HepG2 (cell line): ENCODE measurements around the gene SUB1. TPM values are rescaled to one million over a fixed set of nuclear protein-coding genes. Genes with fewer than 3 reads are reported as not detected.

Experiments
- BHLHE40 ChIP-seq: IDR thresholded peaks from 2 replicates; pipeline ENCODE4 v1.6.1; 2011; ENCODE audit warnings: low read length, improper control_type of control experiment
- CEBPB ChIP-seq: IDR thresholded peaks from 2 replicates; pipeline ENCODE4 v1.6.1; 2011; ENCODE audit warnings: low read depth, low read length, improper control_type of control experiment, borderline replicate concordance
- ELF3 ChIP-seq: IDR thresholded peaks from 2 replicates; pipeline ENCODE4 v1.6.1; 2016; ENCODE audit warnings: missing genetic modification reagents, missing compliant biosample characterization
- EP300 ChIP-seq, 3 experiments: sonication (generic) in 1 of 3; formaldehyde crosslinking in 1 of 3; IDR thresholded peaks; 2 replicates each; pipeline versions ENCODE4 v1.5.1 to v1.6.1; 2011 to 2020; ENCODE audit warnings: low read depth in 2 of 3, low read length in 2 of 3, borderline replicate concordance in 1 of 3, improper control_type of control experiment in 1 of 3, mild to moderate bottlenecking in 1 of 3, missing genetic modification reagents in 1 of 3, moderate library complexity in 1 of 3
- HOXA9 ChIP-seq: sonication (generic); formaldehyde crosslinking; IDR thresholded peaks from 2 replicates; pipeline ENCODE4 v1.8.1; 2022; ENCODE audit warnings: missing genetic modification reagents, mild to moderate bottlenecking, moderate library complexity, borderline replicate concordance
- MXD4 ChIP-seq: IDR thresholded peaks from 2 replicates; pipeline ENCODE4 v1.6.1; 2016; ENCODE audit warnings: mild to moderate bottlenecking, missing biosample characterization, missing genetic modification reagents
- MZF1 ChIP-seq: sonication (generic); formaldehyde crosslinking; IDR thresholded peaks from 2 replicates; pipeline ENCODE4 v1.8.1; 2023; ENCODE audit warnings: mild to moderate bottlenecking, missing genetic modification reagents, borderline replicate concordance
- SIN3A ChIP-seq: IDR thresholded peaks from 2 replicates; pipeline ENCODE4 v1.6.1; 2011; ENCODE audit warnings: low read depth, mild to moderate bottlenecking, control low read depth, low read length, borderline replicate concordance
- SIX4 ChIP-seq: sonication (generic); formaldehyde crosslinking; IDR thresholded peaks from 2 replicates; pipeline ENCODE4 v1.4.0; 2020; ENCODE audit warnings: missing genetic modification reagents
- SMYD3 ChIP-seq: sonication (generic); formaldehyde crosslinking; IDR thresholded peaks from 2 replicates; pipeline ENCODE4 v1.8.1; 2023; ENCODE audit warnings: mild to moderate bottlenecking, missing genetic modification reagents
- TBL1XR1 ChIP-seq: fragments of 150-350 bp; IDR thresholded peaks from 2 replicates; pipeline ENCODE4 v1.6.1; 2014; ENCODE audit warnings: borderline replicate concordance, low read length; ENCODE audit not compliant: partially characterized antibody
- ZNF136 ChIP-seq: sonication (generic); formaldehyde crosslinking; IDR thresholded peaks from 2 replicates; pipeline ENCODE4 v1.8.1; 2022; ENCODE audit warnings: low read depth, mild to moderate bottlenecking, moderate library complexity, missing genetic modification reagents
- ZNF296 ChIP-seq: sonication (generic); formaldehyde crosslinking; conservative IDR thresholded peaks from 2 replicates; pipeline ENCODE4 v1.5.0; 2020; ENCODE audit warnings: mild to moderate bottlenecking, missing genetic modification reagents
- ZNF496 ChIP-seq: sonication (generic); formaldehyde crosslinking; IDR thresholded peaks from 2 replicates; pipeline ENCODE4 v1.8.1; 2023; ENCODE audit warnings: mild to moderate bottlenecking, moderate library complexity, missing genetic modification reagents; ENCODE audit not compliant: insufficient replicate concordance
- ZNF607 ChIP-seq: sonication (generic); formaldehyde crosslinking; IDR thresholded peaks from 2 replicates; pipeline ENCODE4 v1.5.1; 2020; ENCODE audit warnings: missing genetic modification reagents, mild to moderate bottlenecking, borderline replicate concordance
- ZNF839 ChIP-seq: sonication (generic); formaldehyde crosslinking; IDR thresholded peaks from 2 replicates; pipeline ENCODE4 v1.4.0; 2020; ENCODE audit warnings: missing genetic modification reagents, mild to moderate bottlenecking, borderline replicate concordance
- ZSCAN31 ChIP-seq: sonication (generic); formaldehyde crosslinking; IDR thresholded peaks from 2 replicates; pipeline ENCODE4 v1.5.0; 2020; ENCODE audit warnings: low read depth, mild to moderate bottlenecking, missing genetic modification reagents
- polyA plus RNA-seq, 8 experiments: library from polyadenylated mRNA; depleted of rRNA in 3 of 8; stranded (reverse) in 7 of 8; unstranded in 1 of 8; fragments of >200 nt; fragmentation: Illumina TruSeq in 4 of 8; extraction: Trizol in 4 of 8; gene quantifications; 2 replicates each; pipeline versions ENCODE4 v1.2.1 to v1.2.3, GENCODE V29; 2011 to 2016; ENCODE audit warnings: low read depth in 4 of 8, missing spikeins in 1 of 8, mixed read lengths in 1 of 8; ENCODE audit not compliant: insufficient read depth in 1 of 8
- total RNA-seq, 5 experiments: library from RNA; depleted of rRNA; stranded (reverse); fragments of >200 nt; fragmentation: Illumina TruSeq; extraction: Trizol; gene quantifications; 2 replicates each; pipeline ENCODE4 v1.2.3, GENCODE V29; 2016; ENCODE audit warnings: low read depth in 1 of 5
- TF ChIP-seq, protein P1 (sequence below): sonication (generic); formaldehyde crosslinking; IDR thresholded peaks from 2 replicates; pipeline ENCODE4 v1.4.0; 2020; ENCODE audit warnings: missing genetic modification reagents, borderline replicate concordance
- TF ChIP-seq, protein P2 (sequence below): sonication (generic); formaldehyde crosslinking; IDR thresholded peaks from 2 replicates; pipeline ENCODE4 v1.4.0; 2020; ENCODE audit warnings: mild to moderate bottlenecking, missing genetic modification reagents, borderline replicate concordance
- TF ChIP-seq, protein P3 (sequence below): sonication (generic); formaldehyde crosslinking; IDR thresholded peaks from 2 replicates; pipeline ENCODE4 v1.9.0; 2022; ENCODE audit warnings: missing genetic modification reagents, mild to moderate bottlenecking, borderline replicate concordance
- TF ChIP-seq, protein P4 (sequence below): sonication (generic); formaldehyde crosslinking; IDR thresholded peaks from 2 replicates; pipeline ENCODE4 v1.4.0; 2020; ENCODE audit warnings: low read depth, mild to moderate bottlenecking, missing genetic modification reagents

SUB1 gene
- total and polyA plus RNA-seq, 2 of the 13 experiments (the other 11 are each of a cell fraction or from before 2014, with no cell fraction given) = 182 to 693 TPM

DNA sequence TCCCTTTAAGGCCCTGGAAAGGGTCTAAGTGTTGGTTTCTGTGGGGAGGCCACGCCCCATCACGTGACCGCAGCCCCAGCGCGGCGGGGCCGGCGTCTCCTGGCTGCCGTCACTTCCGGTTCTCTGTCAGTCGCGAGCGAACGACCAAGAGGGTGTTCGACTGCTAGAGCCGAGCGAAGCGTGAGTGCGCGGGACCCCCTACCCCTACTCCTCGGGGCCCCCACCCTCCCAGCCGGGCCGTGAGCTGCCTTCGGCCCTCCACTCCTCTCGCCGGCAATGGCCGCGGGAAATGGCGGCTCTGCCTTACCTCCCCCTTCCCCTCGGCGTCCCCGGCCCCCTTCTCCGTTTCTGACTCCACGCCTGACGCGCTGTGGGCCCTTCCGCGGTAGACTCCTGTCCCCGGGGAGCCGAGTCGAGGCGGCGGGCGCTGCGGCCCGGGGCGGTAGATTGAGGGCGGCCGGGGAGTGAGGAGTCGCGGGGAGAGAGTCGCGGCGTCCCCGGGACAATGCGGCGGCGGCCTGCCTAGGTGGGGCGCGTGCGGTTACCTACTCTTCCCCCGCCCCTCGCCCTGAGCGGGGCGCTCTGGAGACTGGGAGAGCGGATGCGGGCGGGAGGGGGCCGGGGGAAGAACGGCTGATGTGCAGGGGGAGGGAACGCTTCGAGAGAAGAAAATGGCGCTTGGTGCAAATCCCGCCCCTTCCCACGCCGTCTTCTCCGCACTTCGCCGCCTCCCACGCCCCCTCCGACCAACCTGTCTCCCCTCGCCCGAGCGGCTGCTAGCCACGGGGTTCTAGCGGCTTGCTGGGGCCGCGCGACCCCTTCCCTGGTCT is at the start of gene SUB1 (continued):
- TF ChIP-seq, protein P1, sequence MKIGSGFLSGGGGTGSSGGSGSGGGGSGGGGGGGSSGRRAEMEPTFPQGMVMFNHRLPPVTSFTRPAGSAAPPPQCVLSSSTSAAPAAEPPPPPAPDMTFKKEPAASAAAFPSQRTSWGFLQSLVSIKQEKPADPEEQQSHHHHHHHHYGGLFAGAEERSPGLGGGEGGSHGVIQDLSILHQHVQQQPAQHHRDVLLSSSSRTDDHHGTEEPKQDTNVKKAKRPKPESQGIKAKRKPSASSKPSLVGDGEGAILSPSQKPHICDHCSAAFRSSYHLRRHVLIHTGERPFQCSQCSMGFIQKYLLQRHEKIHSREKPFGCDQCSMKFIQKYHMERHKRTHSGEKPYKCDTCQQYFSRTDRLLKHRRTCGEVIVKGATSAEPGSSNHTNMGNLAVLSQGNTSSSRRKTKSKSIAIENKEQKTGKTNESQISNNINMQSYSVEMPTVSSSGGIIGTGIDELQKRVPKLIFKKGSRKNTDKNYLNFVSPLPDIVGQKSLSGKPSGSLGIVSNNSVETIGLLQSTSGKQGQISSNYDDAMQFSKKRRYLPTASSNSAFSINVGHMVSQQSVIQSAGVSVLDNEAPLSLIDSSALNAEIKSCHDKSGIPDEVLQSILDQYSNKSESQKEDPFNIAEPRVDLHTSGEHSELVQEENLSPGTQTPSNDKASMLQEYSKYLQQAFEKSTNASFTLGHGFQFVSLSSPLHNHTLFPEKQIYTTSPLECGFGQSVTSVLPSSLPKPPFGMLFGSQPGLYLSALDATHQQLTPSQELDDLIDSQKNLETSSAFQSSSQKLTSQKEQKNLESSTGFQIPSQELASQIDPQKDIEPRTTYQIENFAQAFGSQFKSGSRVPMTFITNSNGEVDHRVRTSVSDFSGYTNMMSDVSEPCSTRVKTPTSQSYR (CRISPR knock-in tag) = no peak
- peak; percentile 83 for TF ChIP-seq ELF3 (CRISPR knock-in tag)
- no peak for TF ChIP-seq CEBPB
- TF ChIP-seq ZNF136 = no peak
- TF ChIP-seq MZF1 (CRISPR knock-in tag) = no peak
- peak; percentile 46; the same call in 1 of the 2 replicates for TF ChIP-seq SIX4 (CRISPR knock-in tag)
- peak; percentile 82 for TF ChIP-seq TBL1XR1
- TF ChIP-seq BHLHE40 = peak; percentile 98
- TF ChIP-seq, protein P2, sequence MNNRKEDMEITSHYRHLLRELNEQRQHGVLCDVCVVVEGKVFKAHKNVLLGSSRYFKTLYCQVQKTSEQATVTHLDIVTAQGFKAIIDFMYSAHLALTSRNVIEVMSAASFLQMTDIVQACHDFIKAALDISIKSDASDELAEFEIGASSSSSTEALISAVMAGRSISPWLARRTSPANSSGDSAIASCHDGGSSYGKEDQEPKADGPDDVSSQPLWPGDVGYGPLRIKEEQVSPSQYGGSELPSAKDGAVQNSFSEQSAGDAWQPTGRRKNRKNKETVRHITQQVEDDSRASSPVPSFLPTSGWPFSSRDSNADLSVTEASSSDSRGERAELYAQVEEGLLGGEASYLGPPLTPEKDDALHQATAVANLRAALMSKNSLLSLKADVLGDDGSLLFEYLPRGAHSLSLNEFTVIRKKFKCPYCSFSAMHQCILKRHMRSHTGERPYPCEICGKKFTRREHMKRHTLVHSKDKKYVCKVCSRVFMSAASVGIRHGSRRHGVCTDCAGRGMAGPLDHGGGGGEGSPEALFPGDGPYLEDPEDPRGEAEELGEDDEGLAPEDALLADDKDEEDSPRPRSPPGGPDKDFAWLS = no peak
- TF ChIP-seq, protein P3, sequence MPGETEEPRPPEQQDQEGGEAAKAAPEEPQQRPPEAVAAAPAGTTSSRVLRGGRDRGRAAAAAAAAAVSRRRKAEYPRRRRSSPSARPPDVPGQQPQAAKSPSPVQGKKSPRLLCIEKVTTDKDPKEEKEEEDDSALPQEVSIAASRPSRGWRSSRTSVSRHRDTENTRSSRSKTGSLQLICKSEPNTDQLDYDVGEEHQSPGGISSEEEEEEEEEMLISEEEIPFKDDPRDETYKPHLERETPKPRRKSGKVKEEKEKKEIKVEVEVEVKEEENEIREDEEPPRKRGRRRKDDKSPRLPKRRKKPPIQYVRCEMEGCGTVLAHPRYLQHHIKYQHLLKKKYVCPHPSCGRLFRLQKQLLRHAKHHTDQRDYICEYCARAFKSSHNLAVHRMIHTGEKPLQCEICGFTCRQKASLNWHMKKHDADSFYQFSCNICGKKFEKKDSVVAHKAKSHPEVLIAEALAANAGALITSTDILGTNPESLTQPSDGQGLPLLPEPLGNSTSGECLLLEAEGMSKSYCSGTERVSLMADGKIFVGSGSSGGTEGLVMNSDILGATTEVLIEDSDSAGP = peak; percentile 100
- no peak; the same call in 1 of the 2 replicates for TF ChIP-seq MXD4
- TF ChIP-seq EP300 (IDR thresholded peaks at IDR 0.05; ENCODE audit: low read depth in 2 of 2, low read length in 2 of 2) = peak in 1 of 2 experiments; percentile 32; a peak in 1 of 4 replicates
- TF ChIP-seq EP300 (CRISPR knock-in tag; IDR thresholded peaks at IDR 0.05; ENCODE audit: borderline replicate concordance) = no peak
- no peak for TF ChIP-seq ZNF839
- TF ChIP-seq ZSCAN31 (CRISPR knock-in tag) = no peak
- no peak for TF ChIP-seq SMYD3 (CRISPR knock-in tag)
- TF ChIP-seq, protein P4, sequence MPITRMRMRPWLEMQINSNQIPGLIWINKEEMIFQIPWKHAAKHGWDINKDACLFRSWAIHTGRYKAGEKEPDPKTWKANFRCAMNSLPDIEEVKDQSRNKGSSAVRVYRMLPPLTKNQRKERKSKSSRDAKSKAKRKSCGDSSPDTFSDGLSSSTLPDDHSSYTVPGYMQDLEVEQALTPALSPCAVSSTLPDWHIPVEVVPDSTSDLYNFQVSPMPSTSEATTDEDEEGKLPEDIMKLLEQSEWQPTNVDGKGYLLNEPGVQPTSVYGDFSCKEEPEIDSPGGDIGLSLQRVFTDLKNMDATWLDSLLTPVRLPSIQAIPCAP (CRISPR knock-in tag) = no peak
- TF ChIP-seq HOXA9 (CRISPR knock-in tag) = no peak
- TF ChIP-seq ZNF496 = no peak
- TF ChIP-seq ZNF607 (CRISPR knock-in tag) = peak; percentile 52; the same call in 1 of the 2 replicates
- peak; percentile 92 for TF ChIP-seq SIN3A
- 0 out of 2 replicates have a peak, but pooled peaks have one; percentile 46 for TF ChIP-seq ZNF296 (CRISPR knock-in tag)
